IPS-20b (cell line): Measurements from ENCODE around the gene TRIM63.

Experiments used
- H3K27ac ChIP-seq: one replicate; pipeline ENCODE4 v1.5.1; 2013; ENCODE audit warnings: low read length
- H3K27me3 ChIP-seq: 2 replicates; pipeline ENCODE4 v1.6.1; 2013; ENCODE audit warnings: mild to moderate bottlenecking, low read length, inconsistent platforms; ENCODE audit not compliant: insufficient read depth
- H3K36me3 ChIP-seq: 2 replicates; pipeline ENCODE4 v1.6.1; 2013; ENCODE audit warnings: low read depth, mild to moderate bottlenecking, inconsistent platforms, low read length, moderate library complexity; ENCODE audit not compliant: insufficient read depth
- H3K4me1 ChIP-seq: 2 replicates; pipeline ENCODE4 v1.6.1; 2013; ENCODE audit warnings: mild to moderate bottlenecking, control low read depth, inconsistent platforms, low read length, moderate library complexity; ENCODE audit not compliant: insufficient read depth
- H3K4me3 ChIP-seq: 2 replicates; pipeline ENCODE4 v1.5.1; 2013; ENCODE audit warnings: mild to moderate bottlenecking, low read length, inconsistent platforms
- H3K9ac ChIP-seq: 2 replicates; pipeline ENCODE4 v1.6.1; 2013; ENCODE audit warnings: low read depth, mild to moderate bottlenecking, inconsistent platforms, low read length, moderate library complexity
- H3K9me3 ChIP-seq: 2 replicates; pipeline ENCODE4 v1.6.1; 2013; ENCODE audit warnings: mild to moderate bottlenecking, low read depth, low read length, inconsistent platforms; ENCODE audit not compliant: insufficient read depth

The TRIM63 gene

GRCh38 chr1:26038477-26038876, 29.0 kb downstream of the TRIM63 start:
- Histone ChIP-seq H3K9me3 (no peaks in the 10 kb centered on the region), H3K36me3 (no peaks in the 10 kb centered on the region), H3K27me3 (peaks cover 68% of the 10 kb centered on the region), H3K4me3 (no peak overlapping the region), H3K9ac (no peak overlapping the region), H3K27ac (no peak overlapping the region), H3K4me1 (peaks cover 3% of the 10 kb centered on the region; the same call in 1 of the 2 replicates)

- Histone ChIP-seq H3K4me1 (peaks cover 3% of the 10 kb centered on the region; the same call in 1 of the 2 replicates), H3K27me3 (peaks cover 68% of the 10 kb centered on the region), H3K27ac (no peak overlapping the region), H3K4me3 (no peak overlapping the region), H3K36me3 (no peaks in the 10 kb centered on the region), H3K9ac (no peak overlapping the region), H3K9me3 (no peaks in the 10 kb centered on the region)
Measured at GRCh38 chr1:26037904-26038303, 29.5 kb downstream of the TRIM63 start.

- Histone ChIP-seq H3K9me3 (no peaks in the 10 kb centered on the region), H3K27me3 (peaks cover 68% of the 10 kb centered on the region), H3K9ac (no peak overlapping the region), H3K36me3 (no peaks in the 10 kb centered on the region), H3K27ac (no peak overlapping the region), H3K4me1 (peaks cover 3% of the 10 kb centered on the region; the same call in 1 of the 2 replicates), H3K4me3 (no peak overlapping the region)
Measured at GRCh38 chr1:26036756-26037281, 30.6 kb downstream of the TRIM63 start.

- H3K27ac ChIP-seq = no peak overlapping the region
- peak overlapping the region; percentile 63; the same call in 1 of the 2 replicates for H3K9ac ChIP-seq
- H3K36me3 ChIP-seq = no peaks in the 10 kb centered on the region
- peaks cover 67% of the 10 kb centered on the region for H3K27me3 ChIP-seq
- no peaks in the 10 kb centered on the region for H3K9me3 ChIP-seq
- H3K4me3 ChIP-seq = peak overlapping the region; percentile 90
- peaks cover 3% of the 10 kb centered on the region; the same call in 1 of the 2 replicates for H3K4me1 ChIP-seq
Measured at GRCh38 chr1:26035959-26036755, 31.3 kb downstream of the TRIM63 start.

- H3K36me3 ChIP-seq = no peaks in the 10 kb centered on the region
- H3K4me3 ChIP-seq = peak overlapping the region; percentile 90
- no peaks in the 10 kb centered on the region for H3K9me3 ChIP-seq
- H3K27me3 ChIP-seq = peaks cover 66% of the 10 kb centered on the region
- no peak overlapping the region for H3K27ac ChIP-seq
- H3K9ac ChIP-seq = peak overlapping the region; percentile 63; the same call in 1 of the 2 replicates
- H3K4me1 ChIP-seq = peaks cover 3% of the 10 kb centered on the region; the same call in 1 of the 2 replicates
Measured at GRCh38 chr1:26035203-26035958, 32.0 kb downstream of the TRIM63 start.

GRCh38 chr1:26034504-26035202, 32.8 kb downstream of the TRIM63 start:
- Histone ChIP-seq H3K36me3 (no peaks in the 10 kb centered on the region), H3K9me3 (no peaks in the 10 kb centered on the region), H3K27ac (no peak overlapping the region), H3K9ac (peak overlapping the region; percentile 63; the same call in 1 of the 2 replicates), H3K27me3 (peaks cover 64% of the 10 kb centered on the region), H3K4me3 (peak overlapping the region; percentile 90), H3K4me1 (peaks cover 3% of the 10 kb centered on the region; the same call in 1 of the 2 replicates)

- Histone ChIP-seq H3K4me3 (no peak overlapping the region), H3K9ac (no peak overlapping the region), H3K27ac (no peak overlapping the region), H3K9me3 (no peaks in the 10 kb centered on the region), H3K27me3 (peaks cover 56% of the 10 kb centered on the region), H3K36me3 (no peaks in the 10 kb centered on the region), H3K4me1 (peaks cover 3% of the 10 kb centered on the region; the same call in 1 of the 2 replicates)
Measured at GRCh38 chr1:26032656-26033357, 34.6 kb downstream of the TRIM63 start.

GRCh38 chr1:26031611-26032220, 35.7 kb downstream of the TRIM63 start:
- Histone ChIP-seq H3K4me1 (peaks cover 3% of the 10 kb centered on the region; the same call in 1 of the 2 replicates), H3K4me3 (no peak overlapping the region), H3K27me3 (peaks cover 50% of the 10 kb centered on the region)

GRCh38 chr1:26031196-26031595, 36.2 kb downstream of the TRIM63 start:
- Histone ChIP-seq H3K4me1 (peaks cover 1% of the 10 kb centered on the region; the same call in 1 of the 2 replicates), H3K27ac (no peak overlapping the region), H3K9me3 (no peaks in the 10 kb centered on the region), H3K36me3 (no peaks in the 10 kb centered on the region), H3K9ac (no peak overlapping the region), H3K4me3 (no peak overlapping the region), H3K27me3 (peaks cover 45% of the 10 kb centered on the region)

More at GRCh38 chr1:26031611-26032220, 35.7 kb downstream of the TRIM63 start:
- H3K27ac ChIP-seq = no peak overlapping the region
- H3K36me3 ChIP-seq = no peaks in the 10 kb centered on the region
- H3K9me3 ChIP-seq = no peaks in the 10 kb centered on the region
- H3K9ac ChIP-seq = no peak overlapping the region

- Histone ChIP-seq H3K4me3 (no peak overlapping the region), H3K9ac (no peak overlapping the region), H3K9me3 (no peaks in the 10 kb centered on the region), H3K4me1 (no peaks in the 10 kb centered on the region), H3K27me3 (peaks cover 36% of the 10 kb centered on the region), H3K36me3 (no peaks in the 10 kb centered on the region), H3K27ac (no peak overlapping the region)
Measured at GRCh38 chr1:26029864-26030481, 37.5 kb downstream of the TRIM63 start.
